GM12878 (cell line): Measurements from ENCODE around the gene MRPS18A. TPM values are rescaled to one million over a fixed set of nuclear protein-coding genes. Genes with fewer than 3 reads are reported as not detected.

Source experiments
- ATAC-seq: fragments of 200-7000 bp; cut with Tn5 transposase; 3 replicates; pipeline ENCODE4 v1.9.1; 2020; ENCODE audit warnings: mild to moderate bottlenecking, moderate library complexity
- BruUV-seq: library from RNA; stranded (reverse); fragments of 400-500 nt; replicated peaks from 2 replicates; lab custom pipeline; 2021; lab: Mats Ljungman, UMichigan
- CTCF ChIA-PET: fragments of 300-600 bp; sonication (Branson Sonifier 250); formaldehyde crosslinking; extraction: SDS; loops from one replicate; lab custom pipeline; 2021; ENCODE audit warnings: inconsistent platforms; lab: Yijun Ruan, JAX
- POLR2A ChIA-PET: fragments of 350-600 bp; formaldehyde crosslinking; extraction: SDS; loops from one replicate; lab custom pipeline; 2021; ENCODE audit warnings: inconsistent platforms; lab: Charles Lee
- RAD21 ChIA-PET: fragments of 300-600 bp; sonication (Branson Sonifier 250); formaldehyde crosslinking; loops from one replicate; lab custom pipeline; 2023; ENCODE audit warnings: antibody characterized with exemption; ENCODE audit not compliant: unreplicated experiment; lab: Charles Lee
- SMC1A ChIA-PET: fragments of 300-600 bp; sonication (Branson Sonifier 250); formaldehyde crosslinking; loops from one replicate; lab custom pipeline; 2023; ENCODE audit not compliant: unreplicated experiment, uncharacterized antibody; lab: Charles Lee
- DNase-seq: peaks from one replicate; pipeline ENCODE4 v3.0.0-alpha.2; 2011; ENCODE audit warnings: low read depth, low spot score
- FAIRE-seq: peaks from 3 replicates; lab custom pipeline; 2011; peaks lifted over from hg19 to GRCh38; lab: Jason Lieb, UNC
- H2AFZ ChIP-seq: 2 replicates; pipeline ENCODE4 v1.6.0; 2011; ENCODE audit warnings: low read depth, low read length, control low read depth; ENCODE audit not compliant: control insufficient read depth
- H3K27ac ChIP-seq: 2 replicates; pipeline ENCODE4 v1.5.1; 2011; ENCODE audit warnings: control low read depth; ENCODE audit not compliant: control insufficient read depth, insufficient read depth
- H3K27me3 ChIP-seq, 2 experiments: replicated peaks in 1 of 2; 2 replicates each; pipeline versions ENCODE4 v1.6.0 to v1.6.1; 2011; ENCODE audit warnings: low read length in 1 of 2; ENCODE audit not compliant: control insufficient read depth in 2 of 2, insufficient read depth in 2 of 2
- H3K36me3 ChIP-seq, 2 experiments: 2 replicates each; pipeline ENCODE4 v1.5.1; 2011; ENCODE audit warnings: low read length in 1 of 2; ENCODE audit not compliant: control insufficient read depth in 2 of 2, insufficient read depth in 2 of 2
- H3K4me1 ChIP-seq: 2 replicates; pipeline ENCODE4 v1.6.1; 2011; ENCODE audit warnings: mild to moderate bottlenecking, low read length, moderate library complexity, mixed read lengths; ENCODE audit not compliant: control insufficient read depth, insufficient read depth
- H3K4me2 ChIP-seq: 2 replicates; pipeline ENCODE4 v1.6.0; 2011; ENCODE audit warnings: control low read depth; ENCODE audit not compliant: control insufficient read depth, insufficient read depth
- H3K4me3 ChIP-seq: fragments of 200-600 bp; sonication (generic); 2 replicates; pipeline ENCODE4 v1.5.1; 2016
- H3K79me2 ChIP-seq: 2 replicates; pipeline ENCODE4 v1.6.0; 2011; ENCODE audit warnings: low read length; ENCODE audit not compliant: control insufficient read depth, insufficient read depth
- H3K9ac ChIP-seq: 2 replicates; pipeline ENCODE4 v1.8.0; 2011; ENCODE audit warnings: low read length, control low read depth, mixed read lengths; ENCODE audit not compliant: control insufficient read depth, insufficient read depth
- H3K9me3 ChIP-seq: replicated peaks from 3 replicates; pipeline ENCODE4 v1.5.1; 2011; ENCODE audit warnings: mild to moderate bottlenecking, low read length; ENCODE audit not compliant: control insufficient read depth, insufficient read depth
- H4K20me1 ChIP-seq: 2 replicates; pipeline ENCODE4 v1.6.0; 2011; ENCODE audit not compliant: control insufficient read depth, insufficient read depth
- BCL11A ChIP-seq: IDR thresholded peaks from 2 replicates; pipeline ENCODE4 v1.6.1; 2011; ENCODE audit warnings: low read depth, low read length
- CEBPB ChIP-seq, 2 experiments: fragments of 150-350 bp in 1 of 2; IDR thresholded peaks; 2 replicates each; pipeline ENCODE4 v1.6.1; 2012 to 2014; ENCODE audit warnings: low read depth in 2 of 2, low read length in 2 of 2, borderline replicate concordance in 1 of 2, inconsistent platforms in 1 of 2
- CHD4 ChIP-seq: fragments of 200-600 bp; sonication (generic); IDR thresholded peaks from 2 replicates; pipeline ENCODE4 v1.6.1; 2016; ENCODE audit warnings: mild to moderate bottlenecking
- IRF5 ChIP-seq: fragments of 450-650 bp; IDR thresholded peaks from 2 replicates; pipeline ENCODE4 v1.6.1; 2017; ENCODE audit warnings: borderline replicate concordance
- JUND ChIP-seq: IDR thresholded peaks from 2 replicates; pipeline ENCODE4 v1.6.1; 2012; ENCODE audit warnings: low read depth, mild to moderate bottlenecking, low read length, improper control_type of control experiment, moderate library complexity
- NR2F1 ChIP-seq: fragments of 450-650 bp; conservative IDR thresholded peaks from 2 replicates; pipeline ENCODE4 v1.6.1; 2017; ENCODE audit warnings: mild to moderate bottlenecking
- RAD51 ChIP-seq: fragments of 450-650 bp; IDR thresholded peaks from 2 replicates; pipeline ENCODE4 v1.6.1; 2016; ENCODE audit warnings: moderate library complexity, mild to moderate bottlenecking, inconsistent platforms
- RELB ChIP-seq: fragments of 450-650 bp; IDR thresholded peaks from 2 replicates; pipeline ENCODE4 v1.6.1; 2017; ENCODE audit warnings: low read depth, mild to moderate bottlenecking, moderate library complexity
- RFX5 ChIP-seq: IDR thresholded peaks from 2 replicates; pipeline ENCODE4 v1.6.1; 2011; ENCODE audit warnings: low read depth, low read length, improper control_type of control experiment
- TBL1XR1 ChIP-seq: IDR thresholded peaks from 2 replicates; pipeline ENCODE4 v1.6.1; 2012; ENCODE audit warnings: low read depth, low read length, improper control_type of control experiment
- WGBS: methylation state at CpG from one replicate; pipeline ENCODE4 v1.1.6; 2016; ENCODE audit warnings: low lambda C conversion rate; ENCODE audit not compliant: insufficient replicate concordance, insufficient coverage; ENCODE audit errors: missing lambda C conversion rate; 5-methylcytosine and 5-hydroxymethylcytosine counted together
- in situ Hi-C: fragments of 300-500 bp; cut with MboI; formaldehyde crosslinking; loops from 9 replicates; pipeline ENCODE4 v1.14.3; 2018; ENCODE audit warnings: mixed read lengths
- intact Hi-C: fragments of 100-400 bp; cut with micrococcal nuclease; formaldehyde crosslinking; loops from one replicate; pipeline ENCODE4 v1.14.2; 2022; ENCODE audit not compliant: unreplicated experiment
- polyA plus RNA-seq, 11 experiments: library from polyadenylated mRNA; depleted of rRNA in 4 of 11; unstranded in 6 of 11; stranded (reverse) in 5 of 11; fragments of >200 nt; fragmentation: Nextera tagmentation in 4 of 11; fragmentation: Illumina TruSeq in 1 of 11; extraction: Ambion mirVana in 4 of 11; extraction: Trizol in 1 of 11; gene quantifications; 1 replicate in 1 of 11; 2 replicates in 10 of 11; pipeline versions ENCODE4 v1.2.1 to v1.2.3, GENCODE V29; 2011 to 2016; ENCODE audit warnings: inconsistent platforms in 2 of 11, missing spikeins in 2 of 11, low read depth in 1 of 11
- total RNA-seq, 4 experiments: library from RNA; depleted of rRNA in 3 of 4; stranded (reverse); fragments of >200 nt in 3 of 4; fragmentation: Illumina TruSeq in 1 of 4; extraction: Trizol in 1 of 4; gene quantifications; 2 replicates each; pipeline versions ENCODE4 v1.2.1 to v1.2.3, GENCODE V29; 2013 to 2021
- TF ChIP-seq, protein P1 (sequence below): IDR thresholded peaks from 2 replicates; pipeline ENCODE4 v1.6.1; 2011; ENCODE audit warnings: borderline replicate concordance, low read depth, mild to moderate bottlenecking, moderate library complexity, low read length; ENCODE audit not compliant: insufficient read depth, poor library complexity, severe bottlenecking
- TF ChIP-seq, protein P2 (sequence below): IDR thresholded peaks from 2 replicates; pipeline ENCODE4 v1.6.1; 2011; ENCODE audit warnings: mild to moderate bottlenecking, low read depth, low read length, moderate library complexity; ENCODE audit not compliant: insufficient replicate concordance
- TF ChIP-seq, protein P3 (sequence below): fragments of 450-650 bp; IDR thresholded peaks from 2 replicates; pipeline ENCODE4 v1.6.1; 2017; ENCODE audit warnings: mild to moderate bottlenecking

MRPS18A gene
- total and polyA plus RNA-seq, 10 of the 15 experiments (the other 5 are each of a cell fraction or from before 2014, with no cell fraction given), result 66.3 to 158 (median 98.7) TPM

DNA sequence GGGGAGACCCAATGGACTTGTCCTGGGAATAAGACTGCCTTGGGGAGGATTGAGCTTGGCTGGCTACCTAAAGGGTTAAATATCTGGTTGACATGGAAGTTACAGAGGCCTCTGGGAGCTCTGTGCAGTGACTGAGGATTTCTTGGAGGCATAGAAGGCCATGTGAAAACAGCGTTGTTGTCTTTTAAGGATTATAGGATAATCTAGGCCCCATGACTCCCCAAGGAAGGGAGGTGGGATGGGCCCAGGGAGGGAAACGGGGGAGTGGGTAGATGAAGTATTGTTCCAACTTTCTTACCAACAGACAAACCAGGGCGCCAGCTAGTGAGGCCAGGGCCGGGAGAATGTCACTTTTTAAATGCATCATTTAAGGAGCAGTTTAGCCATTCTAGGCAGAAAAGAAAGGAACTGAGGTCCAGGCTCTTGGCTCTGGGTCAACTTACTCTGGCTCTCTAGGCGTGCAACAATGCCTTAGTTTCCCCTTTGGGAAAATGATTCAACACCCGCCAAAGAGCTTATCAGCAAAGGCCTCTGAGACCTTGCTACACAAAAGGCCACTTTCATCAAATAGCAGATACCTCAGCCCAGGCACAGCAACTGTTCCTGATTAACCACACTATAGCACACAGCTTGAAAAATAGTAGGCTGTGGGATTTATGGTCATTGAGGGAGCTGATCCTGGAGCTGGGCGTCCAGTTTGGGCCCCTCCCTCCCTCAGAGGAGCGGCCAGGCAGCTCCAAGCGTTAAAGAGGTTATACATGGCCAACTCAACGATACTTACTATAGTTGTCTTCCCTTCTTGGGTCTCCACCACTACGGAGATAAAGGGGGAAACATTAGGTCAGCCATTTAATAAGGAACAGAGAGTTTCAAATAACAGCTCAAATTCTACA is 7.0 kb downstream of the MRPS18A start (continued):
- TF ChIP-seq RELB, result no peak

GRCh38 chr6:43679057-43679456 is 8.5 kb downstream of the MRPS18A start:
- SMC1A ChIA-PET, result interaction anchor here (1.8 kb wide), 1 partner anchor 10 kb away, joined by 5 read pairs; no protein-coding TSS in a partner anchor
- Histone ChIP-seq H3K36me3 (peaks cover 26 to 27% of the 10 kb centered on the region in 2 experiments), H3K9ac (no peak overlapping the region), H3K9me3 (no peaks in the 10 kb centered on the region), H3K4me2 (no peak overlapping the region), H3K4me3 (no peak overlapping the region), H4K20me1 (no peaks in the 10 kb centered on the region), H3K79me2 (peaks cover 26% of the 10 kb centered on the region), H3K4me1 (peaks cover 4% of the 10 kb centered on the region; the same call in 1 of the 2 replicates), H2AFZ (no peak overlapping the region), H3K27me3 (no peaks in the 10 kb centered on the region), H3K27ac (no peak overlapping the region)
- CTCF ChIA-PET, result interaction anchor here (0.7 to 3.0 kb wide), 3 partner anchors 9 to 15 kb away, joined by 3 to 18 read pairs (median 6); no protein-coding TSS in a partner anchor
- WGBS, result 91% methylated on average over 6 of the region's 6 CpGs
- FAIRE-seq, result no peak
- intact Hi-C loops (no loop called here), in situ Hi-C loops (no loop called here)
- no TSS peak for BruUV-seq
- no peak for ATAC-seq
- no peak for DNase-seq
- POLR2A ChIA-PET, result interaction anchor here (0.5 kb wide), 1 partner anchor 294 kb away, joined by 3 read pairs; no protein-coding TSS in a partner anchor
- RAD21 ChIA-PET, result no interaction called here
- TF ChIP-seq TBL1XR1 (no peak), NR2F1 (no peak), CHD4 (no peak), RFX5 (no peak), CEBPB (IDR thresholded peaks at IDR 0.05; ENCODE audit: borderline replicate concordance in 1 of 2, low read depth in 2 of 2, low read length in 2 of 2) (no peak), IRF5 (no peak), BCL11A (no peak), JUND (no peak), RAD51 (no peak)
- TF ChIP-seq, protein P1, sequence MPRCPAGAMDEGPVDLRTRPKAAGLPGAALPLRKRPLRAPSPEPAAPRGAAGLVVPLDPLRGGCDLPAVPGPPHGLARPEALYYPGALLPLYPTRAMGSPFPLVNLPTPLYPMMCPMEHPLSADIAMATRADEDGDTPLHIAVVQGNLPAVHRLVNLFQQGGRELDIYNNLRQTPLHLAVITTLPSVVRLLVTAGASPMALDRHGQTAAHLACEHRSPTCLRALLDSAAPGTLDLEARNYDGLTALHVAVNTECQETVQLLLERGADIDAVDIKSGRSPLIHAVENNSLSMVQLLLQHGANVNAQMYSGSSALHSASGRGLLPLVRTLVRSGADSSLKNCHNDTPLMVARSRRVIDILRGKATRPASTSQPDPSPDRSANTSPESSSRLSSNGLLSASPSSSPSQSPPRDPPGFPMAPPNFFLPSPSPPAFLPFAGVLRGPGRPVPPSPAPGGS, result no peak
- TF ChIP-seq, protein P2, sequence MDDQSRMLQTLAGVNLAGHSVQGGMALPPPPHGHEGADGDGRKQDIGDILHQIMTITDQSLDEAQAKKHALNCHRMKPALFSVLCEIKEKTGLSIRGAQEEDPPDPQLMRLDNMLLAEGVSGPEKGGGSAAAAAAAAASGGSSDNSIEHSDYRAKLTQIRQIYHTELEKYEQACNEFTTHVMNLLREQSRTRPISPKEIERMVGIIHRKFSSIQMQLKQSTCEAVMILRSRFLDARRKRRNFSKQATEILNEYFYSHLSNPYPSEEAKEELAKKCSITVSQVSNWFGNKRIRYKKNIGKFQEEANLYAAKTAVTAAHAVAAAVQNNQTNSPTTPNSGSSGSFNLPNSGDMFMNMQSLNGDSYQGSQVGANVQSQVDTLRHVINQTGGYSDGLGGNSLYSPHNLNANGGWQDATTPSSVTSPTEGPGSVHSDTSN, result no peak
- TF ChIP-seq, protein P3, sequence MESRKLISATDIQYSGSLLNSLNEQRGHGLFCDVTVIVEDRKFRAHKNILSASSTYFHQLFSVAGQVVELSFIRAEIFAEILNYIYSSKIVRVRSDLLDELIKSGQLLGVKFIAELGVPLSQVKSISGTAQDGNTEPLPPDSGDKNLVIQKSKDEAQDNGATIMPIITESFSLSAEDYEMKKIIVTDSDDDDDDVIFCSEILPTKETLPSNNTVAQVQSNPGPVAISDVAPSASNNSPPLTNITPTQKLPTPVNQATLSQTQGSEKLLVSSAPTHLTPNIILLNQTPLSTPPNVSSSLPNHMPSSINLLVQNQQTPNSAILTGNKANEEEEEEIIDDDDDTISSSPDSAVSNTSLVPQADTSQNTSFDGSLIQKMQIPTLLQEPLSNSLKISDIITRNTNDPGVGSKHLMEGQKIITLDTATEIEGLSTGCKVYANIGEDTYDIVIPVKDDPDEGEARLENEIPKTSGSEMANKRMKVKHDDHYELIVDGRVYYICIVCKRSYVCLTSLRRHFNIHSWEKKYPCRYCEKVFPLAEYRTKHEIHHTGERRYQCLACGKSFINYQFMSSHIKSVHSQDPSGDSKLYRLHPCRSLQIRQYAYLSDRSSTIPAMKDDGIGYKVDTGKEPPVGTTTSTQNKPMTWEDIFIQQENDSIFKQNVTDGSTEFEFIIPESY, result no peak
